WTC11 (cell line): Measurements from ENCODE around the gene ACOT6. TPM values are rescaled to one million over a fixed set of nuclear protein-coding genes. Genes with fewer than 3 reads are reported as not detected.

Experiments
- ATAC-seq: fragments of 200-7000 bp; cut with Tn5 transposase; 2 replicates; pipeline ENCODE4 v1.10.0; 2021; ENCODE audit warnings: mild to moderate bottlenecking, moderate library complexity
- CTCF ChIA-PET: fragments of 300-600 bp; sonication (Branson Sonifier 250); formaldehyde crosslinking; loops from one replicate; lab custom pipeline; 2021; ENCODE audit warnings: antibody characterized with exemption; lab: Charles Lee
- POLR2A ChIA-PET: fragments of 350-600 bp; sonication (Branson Sonifier 250); formaldehyde crosslinking; loops from one replicate; lab custom pipeline; 2021; ENCODE audit warnings: antibody characterized with exemption; lab: Charles Lee
- DNase-seq: peaks from one replicate; pipeline ENCODE4 v3.0.0; 2021; ENCODE audit warnings: low spot score
- H3K27ac Mint-ChIP-seq: 2 replicates; pipeline ENCODE4 v1.8.0; 2021; ENCODE audit warnings: mixed read lengths
- H3K27me3 Mint-ChIP-seq: 2 replicates; pipeline ENCODE4 v1.8.0; 2021; ENCODE audit warnings: low read depth, mild to moderate bottlenecking, moderate library complexity, mixed read lengths
- H3K36me3 Mint-ChIP-seq: 2 replicates; pipeline ENCODE4 v1.8.0; 2021; ENCODE audit warnings: mixed read lengths
- H3K4me1 Mint-ChIP-seq: 2 replicates; pipeline ENCODE4 v1.8.0; 2022; ENCODE audit warnings: mixed read lengths
- H3K4me3 Mint-ChIP-seq: 2 replicates; pipeline ENCODE4 v1.8.0; 2021; ENCODE audit warnings: mild to moderate bottlenecking, moderate library complexity, mixed read lengths
- H3K9me3 Mint-ChIP-seq: 2 replicates; pipeline ENCODE4 v1.8.0; 2021; ENCODE audit warnings: mixed read lengths
- ATF1 ChIP-seq: sonication (generic); formaldehyde crosslinking; IDR thresholded peaks from 2 replicates; pipeline ENCODE4 v1.8.1; 2023; ENCODE audit warnings: mild to moderate bottlenecking, moderate library complexity, missing genetic modification reagents
- CREM ChIP-seq: sonication (generic); formaldehyde crosslinking; IDR thresholded peaks from 2 replicates; pipeline ENCODE4 v1.8.1; 2022; ENCODE audit warnings: mild to moderate bottlenecking, missing genetic modification reagents, moderate library complexity
- CTCF ChIP-seq: fragments of 200-600 bp; IDR thresholded peaks from 2 replicates; pipeline ENCODE4 v1.8.0; 2022; ENCODE audit warnings: antibody characterized with exemption
- FOXK1 ChIP-seq: sonication (generic); formaldehyde crosslinking; IDR thresholded peaks from 2 replicates; pipeline ENCODE4 v1.8.0; 2022; ENCODE audit warnings: mild to moderate bottlenecking, moderate library complexity, missing genetic modification reagents
- FOXP1 ChIP-seq: sonication (generic); formaldehyde crosslinking; IDR thresholded peaks from 2 replicates; pipeline ENCODE4 v1.8.0; 2022; ENCODE audit warnings: missing genetic modification reagents, mild to moderate bottlenecking, moderate library complexity, borderline replicate concordance
- FOXP4 ChIP-seq: sonication (generic); formaldehyde crosslinking; IDR thresholded peaks from 2 replicates; pipeline ENCODE4 v1.8.0; 2022; ENCODE audit warnings: mild to moderate bottlenecking, missing genetic modification reagents
- GTF2I ChIP-seq: fragments of 250-450 bp; sonication (Bioruptor Pico); conservative IDR thresholded peaks from 2 replicates; pipeline ENCODE4 v1.4.0; 2021; ENCODE audit warnings: mild to moderate bottlenecking
- IRF2 ChIP-seq: sonication (generic); formaldehyde crosslinking; IDR thresholded peaks from 2 replicates; pipeline ENCODE4 v1.8.0; 2022; ENCODE audit warnings: low read depth, missing genetic modification reagents, borderline replicate concordance
- MYBL2 ChIP-seq: sonication (generic); formaldehyde crosslinking; IDR thresholded peaks from 2 replicates; pipeline ENCODE4 v1.8.1; 2023; ENCODE audit warnings: mild to moderate bottlenecking, moderate library complexity, missing genetic modification reagents
- RELA ChIP-seq: sonication (generic); formaldehyde crosslinking; IDR thresholded peaks from 2 replicates; pipeline ENCODE4 v1.8.1; 2022; ENCODE audit warnings: missing genetic modification reagents, mild to moderate bottlenecking, borderline replicate concordance
- SMAD4 ChIP-seq: sonication (generic); formaldehyde crosslinking; IDR thresholded peaks from 2 replicates; pipeline ENCODE4 v1.8.0; 2022; ENCODE audit warnings: mild to moderate bottlenecking, missing genetic modification reagents
- TP53 ChIP-seq: sonication (generic); formaldehyde crosslinking; IDR thresholded peaks from 2 replicates; pipeline ENCODE4 v1.8.1; 2023; ENCODE audit warnings: mild to moderate bottlenecking, missing genetic modification reagents
- USF2 ChIP-seq: sonication (generic); formaldehyde crosslinking; IDR thresholded peaks from 2 replicates; pipeline ENCODE4 v1.8.1; 2023; ENCODE audit warnings: mild to moderate bottlenecking, missing genetic modification reagents, moderate library complexity
- ZBTB21 ChIP-seq: sonication (generic); formaldehyde crosslinking; IDR thresholded peaks from 2 replicates; pipeline ENCODE4 v1.8.1; 2023; ENCODE audit warnings: mild to moderate bottlenecking, missing genetic modification reagents, borderline replicate concordance
- ZNF138 ChIP-seq: sonication (generic); formaldehyde crosslinking; conservative IDR thresholded peaks from 2 replicates; pipeline ENCODE4 v1.8.1; 2022; ENCODE audit warnings: mild to moderate bottlenecking, moderate library complexity, missing genetic modification reagents
- ZNF416 ChIP-seq: fragments of 250-450 bp; sonication (Bioruptor Pico); IDR thresholded peaks from 2 replicates; pipeline ENCODE4 v1.9.0; 2021; ENCODE audit warnings: mild to moderate bottlenecking, inconsistent platforms
- total RNA-seq: library from RNA; stranded (reverse); gene quantifications from 3 replicates; pipeline ENCODE4 v1.2.3, GENCODE V29; 2021
- TF ChIP-seq, protein P1 (sequence below): sonication (generic); formaldehyde crosslinking; IDR thresholded peaks from 2 replicates; pipeline ENCODE4 v1.8.1; 2023; ENCODE audit warnings: mild to moderate bottlenecking, missing genetic modification reagents
- TF ChIP-seq, protein P2 (sequence below): fragments of 250-450 bp; sonication (Bioruptor Pico); IDR thresholded peaks from 2 replicates; pipeline ENCODE4 v1.9.0; 2021; ENCODE audit warnings: mild to moderate bottlenecking
- TF ChIP-seq, protein P3 (sequence below): sonication (generic); formaldehyde crosslinking; IDR thresholded peaks from 2 replicates; pipeline ENCODE4 v1.8.1; 2023; ENCODE audit warnings: mild to moderate bottlenecking, missing genetic modification reagents, moderate library complexity
- TF ChIP-seq, protein P4 (sequence below): fragments of 250-450 bp; sonication (Bioruptor Pico); IDR thresholded peaks from 2 replicates; pipeline ENCODE4 v1.9.0; 2021; ENCODE audit warnings: moderate library complexity, mild to moderate bottlenecking, inconsistent platforms, borderline replicate concordance
- TF ChIP-seq, protein P5 (sequence below): sonication (generic); formaldehyde crosslinking; IDR thresholded peaks from 2 replicates; pipeline ENCODE4 v1.8.1; 2022; ENCODE audit warnings: missing genetic modification reagents, borderline replicate concordance

The ACOT6 gene
- total RNA-seq, 1 experiment from 2014 or later = 0.13 TPM

- no peak overlapping the region for H3K4me3 Mint-ChIP-seq
- TF ChIP-seq RELA (CRISPR knock-in tag) (no peak), GTF2I (CRISPR knock-in tag) (no peak), FOXP4 (no peak), ATF1 (CRISPR knock-in tag) (no peak), ZBTB21 (CRISPR knock-in tag) (no peak), ZNF138 (no peak), CREM (CRISPR knock-in tag) (no peak), USF2 (CRISPR knock-in tag) (no peak), FOXP1 (CRISPR knock-in tag) (no peak), SMAD4 (CRISPR knock-in tag) (no peak)
- TF ChIP-seq, protein P1, sequence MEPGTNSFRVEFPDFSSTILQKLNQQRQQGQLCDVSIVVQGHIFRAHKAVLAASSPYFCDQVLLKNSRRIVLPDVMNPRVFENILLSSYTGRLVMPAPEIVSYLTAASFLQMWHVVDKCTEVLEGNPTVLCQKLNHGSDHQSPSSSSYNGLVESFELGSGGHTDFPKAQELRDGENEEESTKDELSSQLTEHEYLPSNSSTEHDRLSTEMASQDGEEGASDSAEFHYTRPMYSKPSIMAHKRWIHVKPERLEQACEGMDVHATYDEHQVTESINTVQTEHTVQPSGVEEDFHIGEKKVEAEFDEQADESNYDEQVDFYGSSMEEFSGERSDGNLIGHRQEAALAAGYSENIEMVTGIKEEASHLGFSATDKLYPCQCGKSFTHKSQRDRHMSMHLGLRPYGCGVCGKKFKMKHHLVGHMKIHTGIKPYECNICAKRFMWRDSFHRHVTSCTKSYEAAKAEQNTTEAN (CRISPR knock-in tag) = no peak
- TF ChIP-seq, protein P2, sequence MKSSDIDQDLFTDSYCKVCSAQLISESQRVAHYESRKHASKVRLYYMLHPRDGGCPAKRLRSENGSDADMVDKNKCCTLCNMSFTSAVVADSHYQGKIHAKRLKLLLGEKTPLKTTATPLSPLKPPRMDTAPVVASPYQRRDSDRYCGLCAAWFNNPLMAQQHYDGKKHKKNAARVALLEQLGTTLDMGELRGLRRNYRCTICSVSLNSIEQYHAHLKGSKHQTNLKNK (CRISPR knock-in tag) = no peak
- TF ChIP-seq, protein P3, sequence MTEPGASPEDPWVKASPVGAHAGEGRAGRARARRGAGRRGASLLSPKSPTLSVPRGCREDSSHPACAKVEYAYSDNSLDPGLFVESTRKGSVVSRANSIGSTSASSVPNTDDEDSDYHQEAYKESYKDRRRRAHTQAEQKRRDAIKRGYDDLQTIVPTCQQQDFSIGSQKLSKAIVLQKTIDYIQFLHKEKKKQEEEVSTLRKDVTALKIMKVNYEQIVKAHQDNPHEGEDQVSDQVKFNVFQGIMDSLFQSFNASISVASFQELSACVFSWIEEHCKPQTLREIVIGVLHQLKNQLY = no peak
- TF ChIP-seq, protein P4, sequence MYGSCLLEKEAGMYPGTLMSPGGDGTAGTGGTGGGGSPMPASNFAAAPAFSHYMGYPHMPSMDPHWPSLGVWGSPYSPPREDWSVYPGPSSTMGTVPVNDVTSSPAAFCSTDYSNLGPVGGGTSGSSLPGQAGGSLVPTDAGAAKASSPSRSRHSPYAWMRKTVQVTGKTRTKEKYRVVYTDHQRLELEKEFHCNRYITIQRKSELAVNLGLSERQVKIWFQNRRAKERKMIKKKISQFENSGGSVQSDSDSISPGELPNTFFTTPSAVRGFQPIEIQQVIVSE (CRISPR knock-in tag) = no peak
- TF ChIP-seq, all 79 proteins: peak for 0
- ChIA-PET CTCF (no interaction called here), POLR2A (no interaction called here)
- DNase-seq = no peak
- Mint-ChIP-seq H3K36me3 (peaks cover 27% of the 10 kb centered on the region), H3K27me3 (peaks cover 11% of the 10 kb centered on the region), H3K9me3 (peaks cover 25% of the 10 kb centered on the region), H3K4me1 (no peaks in the 10 kb centered on the region), H3K27ac (no peak overlapping the region)
- no peak for ATAC-seq
Measured at GRCh38 chr14:73607241-73607640, 5.1 kb upstream of the ACOT6 start.

DNA sequence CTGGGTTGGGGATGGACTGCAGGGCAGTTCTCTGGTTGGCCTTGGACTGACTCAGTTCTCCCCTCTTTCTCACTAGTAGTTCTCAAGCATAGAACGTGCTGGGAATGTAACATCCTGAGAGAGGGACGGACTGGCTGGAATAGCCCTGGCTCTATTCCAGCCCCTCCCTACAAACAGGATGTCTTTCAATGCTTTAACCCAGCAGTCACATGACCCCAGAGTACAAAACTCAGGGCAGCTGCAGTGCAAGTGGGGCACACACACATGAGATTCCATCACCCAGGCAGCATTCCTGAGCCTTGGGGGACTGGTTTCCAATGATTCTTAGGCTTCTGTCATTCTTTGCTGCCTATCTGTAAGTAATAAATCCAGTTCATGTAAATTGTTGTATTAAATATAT lies 1.6 kb upstream of the ACOT6 start:
- Mint-ChIP-seq H3K4me1 (no peaks in the 10 kb centered on the region), H3K4me3 (no peak overlapping the region), H3K9me3 (peaks cover 16% of the 10 kb centered on the region), H3K36me3 (peaks cover 18% of the 10 kb centered on the region), H3K27me3 (peaks cover 37% of the 10 kb centered on the region), H3K27ac (no peak overlapping the region)
- POLR2A ChIA-PET = no interaction called here
- CTCF ChIA-PET = no interaction called here
- ATAC-seq (no peak), DNase-seq (peak; percentile 16)
- no peak for TF ChIP-seq IRF2
- peak; percentile 58 for TF ChIP-seq USF2 (CRISPR knock-in tag)

DNA sequence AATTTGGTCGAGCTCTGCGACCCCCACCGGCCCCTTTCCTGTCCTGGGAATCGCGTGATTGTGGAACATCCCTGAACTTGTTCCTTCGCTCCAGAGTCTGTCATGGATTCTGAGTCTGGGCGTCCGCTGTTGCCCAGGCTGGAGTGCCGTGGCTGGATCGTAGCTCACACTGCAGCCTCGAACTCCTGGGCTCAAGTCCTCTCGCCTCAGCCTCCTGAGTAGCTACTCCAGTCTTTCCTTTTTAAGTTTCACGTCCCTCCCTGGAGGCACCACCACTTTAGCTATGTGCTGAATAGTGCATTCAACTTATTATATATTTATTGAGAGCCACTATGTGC lies 698 bp downstream of the ACOT6 start:
- peak; percentile 9 for ATAC-seq
- CTCF ChIA-PET = interaction anchor here (0.8 to 1.9 kb wide), 8 partner anchors 11 to 116 kb away, joined by 3 to 16 read pairs (median 6); partner anchors contain the start of gene ACOT2
- H3K4me3 Mint-ChIP-seq = peak overlapping the region; percentile 88
- POLR2A ChIA-PET = interaction anchor here (1.1 to 1.7 kb wide), 5 partner anchors 11 to 477 kb away, joined by 3 to 6 read pairs (median 4); partner anchors contain the start of genes PSEN1 and RIOX1
- peaks cover 3% of the 10 kb centered on the region; the same call in 1 of the 2 replicates for H3K9me3 Mint-ChIP-seq
- DNase-seq = no peak
- peaks cover 8% of the 10 kb centered on the region for H3K4me1 Mint-ChIP-seq
- peaks cover 47% of the 10 kb centered on the region for H3K27me3 Mint-ChIP-seq
- H3K27ac Mint-ChIP-seq = no peak overlapping the region
- peaks cover 5% of the 10 kb centered on the region for H3K36me3 Mint-ChIP-seq
- no peak for TF ChIP-seq CTCF
- TF ChIP-seq, protein P5, sequence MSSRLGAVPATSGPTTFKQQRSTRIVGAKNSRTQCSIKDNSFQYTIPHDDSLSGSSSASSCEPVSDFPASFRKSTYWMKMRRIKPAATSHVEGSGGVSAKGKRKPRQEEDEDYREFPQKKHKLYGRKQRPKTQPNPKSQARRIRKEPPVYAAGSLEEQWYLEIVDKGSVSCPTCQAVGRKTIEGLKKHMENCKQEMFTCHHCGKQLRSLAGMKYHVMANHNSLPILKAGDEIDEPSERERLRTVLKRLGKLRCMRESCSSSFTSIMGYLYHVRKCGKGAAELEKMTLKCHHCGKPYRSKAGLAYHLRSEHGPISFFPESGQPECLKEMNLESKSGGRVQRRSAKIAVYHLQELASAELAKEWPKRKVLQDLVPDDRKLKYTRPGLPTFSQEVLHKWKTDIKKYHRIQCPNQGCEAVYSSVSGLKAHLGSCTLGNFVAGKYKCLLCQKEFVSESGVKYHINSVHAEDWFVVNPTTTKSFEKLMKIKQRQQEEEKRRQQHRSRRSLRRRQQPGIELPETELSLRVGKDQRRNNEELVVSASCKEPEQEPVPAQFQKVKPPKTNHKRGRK (CRISPR knock-in tag) = no peak
- TF ChIP-seq TP53 (CRISPR knock-in tag) = no peak
- TF ChIP-seq MYBL2 (CRISPR knock-in tag) = no peak
- no peak for TF ChIP-seq SMAD4 (CRISPR knock-in tag)
- TF ChIP-seq FOXK1 (CRISPR knock-in tag) = no peak
- no peak for TF ChIP-seq ZNF416 (CRISPR knock-in tag)
